GM18951 (cell line): ENCODE results near the gene MED12L.
"Not testable (repeated sequence)": the region's sequence is repeated elsewhere in the genome, so short reads cannot be mapped to it uniquely, and the experiment has no call there.

Experiments used
- POLR2A ChIP-seq: IDR thresholded peaks from 4 replicates; pipeline ENCODE4 v1.6.1; 2011; ENCODE audit warnings: mild to moderate bottlenecking; ENCODE audit not compliant: insufficient read length, insufficient read depth; ENCODE audit errors: extremely low read depth
- in situ Hi-C: fragments of 300-500 bp; cut with MboI; formaldehyde crosslinking; loops from one replicate; pipeline ENCODE4 v1.12.0; 2022; ENCODE audit warnings: low sequenced_read_pairs, mixed read lengths, inconsistent platforms; ENCODE audit not compliant: unreplicated experiment

The MED12L gene

DNA sequence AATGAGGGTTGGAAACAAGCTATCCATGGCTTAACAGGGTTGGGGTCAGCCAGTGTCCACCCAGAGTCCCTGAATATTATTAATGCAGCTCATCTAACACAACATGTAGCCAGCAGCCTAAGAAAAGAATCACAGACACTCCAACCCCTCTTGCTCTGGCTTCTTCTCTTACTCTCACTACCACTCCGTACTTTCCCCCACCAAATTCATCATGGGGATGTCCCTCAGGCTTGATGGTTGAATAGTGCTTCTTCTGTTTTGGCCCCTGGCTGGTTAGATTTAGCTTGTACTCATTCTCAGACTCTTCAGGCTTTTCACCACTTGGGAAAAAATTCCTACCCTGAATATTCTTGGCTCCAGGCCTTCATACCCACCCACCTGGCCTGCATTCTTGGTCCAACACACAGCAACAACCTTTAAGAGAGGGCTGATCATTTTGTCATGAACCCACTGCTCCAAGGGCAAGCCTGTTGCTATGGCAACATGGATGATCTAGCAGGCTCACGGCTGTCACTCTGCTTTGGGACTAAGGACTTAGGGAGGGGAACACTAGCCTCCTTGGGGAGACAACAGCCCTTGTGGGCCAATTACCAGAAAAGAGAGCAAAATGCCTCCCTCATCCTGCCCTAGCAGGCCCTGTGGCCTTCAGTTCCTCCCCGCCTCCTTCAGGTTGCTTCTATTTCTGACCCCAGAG, 9.4 kb upstream of the MED12L start:
- TF ChIP-seq POLR2A, result no peak
- in situ Hi-C loops, result no loop called here

DNA sequence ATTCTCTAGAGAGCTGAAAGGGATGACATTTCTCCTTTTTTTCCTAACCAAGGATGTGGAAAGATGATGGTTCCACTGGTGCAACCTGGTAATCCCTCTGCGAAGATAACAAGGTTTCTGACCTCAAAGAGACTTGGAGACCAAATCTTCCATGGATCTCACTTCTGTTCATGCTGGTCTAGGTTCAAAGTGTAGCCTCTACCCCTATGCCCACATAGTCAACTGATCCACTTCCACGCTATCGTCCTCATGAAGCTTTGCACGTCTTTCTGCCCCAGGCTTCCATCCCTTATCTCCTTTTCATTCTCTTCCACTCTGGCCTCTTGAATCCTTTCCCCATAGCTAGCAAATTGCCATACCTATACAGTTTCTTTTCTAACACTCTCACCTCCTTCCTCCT, 8.8 kb upstream of the MED12L start:
- TF ChIP-seq POLR2A, result no peak
- in situ Hi-C loops, result no loop called here

DNA sequence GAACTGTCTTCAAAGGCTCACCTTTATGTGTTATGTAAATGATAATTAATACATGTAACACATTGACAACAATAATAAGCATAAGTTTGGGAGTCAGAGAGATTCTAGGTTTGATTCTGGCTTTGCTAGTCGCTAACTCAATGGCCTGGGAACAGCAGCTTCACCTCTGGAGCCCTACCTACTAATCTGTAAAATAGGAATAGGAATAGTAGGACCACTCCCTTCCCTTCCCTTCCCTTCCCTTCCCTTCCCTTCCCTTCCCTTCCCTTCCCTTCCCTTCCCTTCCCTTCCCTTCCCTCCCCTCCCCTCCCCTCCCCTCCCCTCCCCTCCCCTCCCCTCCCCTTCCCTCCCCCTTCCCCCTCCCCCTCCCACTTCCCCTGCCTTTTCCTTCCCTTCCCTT, 4.4 kb upstream of the MED12L start:
- in situ Hi-C loops, result not testable (repeated sequence)

DNA sequence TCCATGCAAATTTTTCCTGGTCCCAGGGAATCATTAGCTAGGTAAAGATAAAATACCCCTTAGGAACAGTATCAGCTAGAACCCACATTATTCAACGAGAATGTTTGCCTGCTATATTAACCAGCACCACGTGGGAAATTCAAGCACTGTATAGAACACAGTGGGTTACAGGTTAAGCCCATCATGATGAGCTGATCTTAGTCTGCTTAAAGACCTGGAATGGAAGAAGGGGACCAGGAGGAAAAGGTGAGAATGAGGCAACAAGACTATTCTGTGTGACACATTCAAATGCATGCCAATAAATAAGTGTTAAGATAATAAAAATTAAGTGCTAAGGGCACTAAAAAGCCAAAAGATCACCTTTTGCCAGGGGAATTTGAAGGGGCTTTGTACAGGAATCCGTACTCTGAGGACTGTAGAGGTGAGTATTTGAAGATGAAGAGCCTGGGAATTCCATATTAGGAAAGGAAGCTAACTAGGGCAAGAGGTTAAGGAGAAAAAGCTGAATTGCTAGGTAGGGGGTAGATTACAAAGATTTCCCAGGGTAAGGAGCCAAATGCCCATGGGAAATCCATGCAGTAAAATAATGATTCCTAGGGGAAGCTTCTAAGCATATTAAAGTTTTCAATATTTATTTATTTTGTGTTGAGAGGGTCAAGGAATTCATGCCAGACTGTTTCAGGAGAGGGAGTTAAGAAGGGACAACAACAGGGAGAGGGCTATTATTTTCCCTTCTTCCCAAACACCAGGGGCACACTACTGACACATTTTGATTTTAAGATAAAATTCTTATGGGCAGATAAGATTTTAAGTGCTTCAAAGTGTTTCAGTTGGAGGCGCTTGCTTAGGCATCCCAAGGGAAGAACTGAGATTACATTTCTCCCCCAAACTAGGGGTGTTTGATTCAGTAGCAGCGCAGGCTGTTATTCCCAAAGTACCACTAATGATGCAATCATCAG, 2.3 kb upstream of the MED12L start:
- no peak for TF ChIP-seq POLR2A
- in situ Hi-C loops, result no loop called here

DNA sequence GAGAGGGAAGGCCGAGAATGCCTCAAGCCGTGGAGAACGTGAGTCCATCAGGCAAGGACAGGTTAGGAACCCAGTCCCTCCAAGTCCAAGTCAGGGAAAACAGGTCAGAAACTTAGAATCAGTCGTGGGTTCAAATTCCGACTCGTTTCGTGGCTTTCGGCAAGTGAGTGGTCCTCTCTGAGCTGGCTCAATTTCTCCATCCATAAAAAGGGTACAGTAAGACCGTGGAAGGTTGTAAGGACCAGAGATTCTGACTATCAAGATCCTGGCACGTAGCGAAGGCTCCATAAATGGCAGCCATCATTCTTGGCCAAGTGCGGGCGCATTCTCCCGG, 604 bp upstream of the MED12L start:
- TF ChIP-seq POLR2A, result no peak
- in situ Hi-C loops, result no loop called here

DNA sequence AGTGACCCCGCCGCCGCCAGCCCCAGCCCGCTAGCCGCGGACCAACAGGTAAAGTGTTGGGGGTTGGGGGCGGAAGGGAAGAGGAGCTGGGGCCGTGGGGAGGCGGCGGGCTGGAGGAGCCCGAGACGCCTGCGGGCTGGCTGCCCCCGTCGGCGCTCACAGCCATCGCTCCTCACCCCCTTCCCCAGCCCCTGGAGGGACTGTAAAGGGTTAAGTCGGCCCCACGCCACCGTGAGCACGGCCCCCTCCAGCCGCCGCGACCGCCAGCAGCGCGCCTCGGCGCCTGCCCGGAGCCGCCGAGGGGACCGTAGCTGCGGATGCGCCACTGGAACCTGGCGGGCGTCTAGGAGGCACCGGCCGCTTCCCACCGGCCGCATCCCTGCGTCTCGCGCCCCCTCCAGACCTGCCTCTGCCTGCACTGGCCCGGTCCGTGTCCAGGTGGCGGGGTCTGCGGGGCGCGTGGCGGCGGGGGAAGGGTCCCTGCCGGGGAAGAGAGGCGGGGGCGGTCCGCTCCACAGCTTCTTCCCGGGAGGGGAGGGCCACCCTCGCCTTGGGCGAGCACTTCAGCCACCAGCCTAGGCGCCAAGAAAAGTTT, 522 bp downstream of the MED12L start:
- no peak for TF ChIP-seq POLR2A
- in situ Hi-C loops, result no loop called here

DNA sequence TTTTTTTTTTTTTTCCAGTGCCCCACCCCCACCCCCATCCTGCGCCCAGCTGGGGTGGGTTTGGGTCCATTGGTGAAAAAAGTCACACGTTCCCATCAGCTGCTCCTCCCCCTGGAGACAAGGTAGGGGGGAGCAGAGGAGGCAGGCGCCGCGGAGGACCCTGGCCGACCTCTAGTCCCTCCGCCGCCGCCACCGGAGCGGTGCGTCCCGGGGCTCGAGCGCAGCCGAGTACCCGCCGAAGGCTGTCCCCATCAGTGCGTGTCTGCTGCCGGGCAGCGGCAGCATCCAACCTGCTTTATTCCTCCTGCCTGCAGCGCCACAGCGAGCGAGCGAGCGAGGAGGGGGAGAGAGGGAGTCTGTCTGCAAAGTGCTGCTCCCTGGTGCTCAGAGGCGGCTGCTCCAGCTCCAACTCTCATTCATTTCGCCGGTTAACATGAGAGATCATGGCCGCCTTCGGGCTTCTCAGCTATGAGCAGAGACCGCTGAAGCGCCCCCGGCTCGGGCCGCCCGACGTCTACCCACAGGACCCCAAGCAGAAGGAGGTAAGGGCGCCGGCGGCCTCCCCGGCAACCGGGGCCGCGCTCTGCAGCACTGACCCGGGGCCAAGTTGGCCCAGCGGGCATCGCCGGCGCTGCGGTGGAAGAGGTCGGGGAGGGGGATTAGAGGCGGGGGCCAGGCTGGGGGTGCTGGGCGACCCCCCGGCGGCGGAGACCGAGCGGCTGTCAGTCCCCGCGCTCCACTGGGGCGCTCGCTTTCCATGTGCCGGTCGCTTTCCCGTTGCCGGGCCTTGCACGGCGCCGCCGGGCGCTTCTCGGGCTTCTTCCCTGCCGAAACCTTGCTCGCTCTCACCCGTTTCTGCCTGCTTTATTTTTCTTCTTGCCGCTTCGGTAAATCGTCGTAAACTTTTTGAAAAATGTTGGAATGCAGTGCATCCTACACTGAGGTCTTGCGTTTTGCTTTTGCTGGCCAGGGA, 1.3 kb downstream of the MED12L start:
- in situ Hi-C loops, result no loop called here
- TF ChIP-seq POLR2A, result no peak

DNA sequence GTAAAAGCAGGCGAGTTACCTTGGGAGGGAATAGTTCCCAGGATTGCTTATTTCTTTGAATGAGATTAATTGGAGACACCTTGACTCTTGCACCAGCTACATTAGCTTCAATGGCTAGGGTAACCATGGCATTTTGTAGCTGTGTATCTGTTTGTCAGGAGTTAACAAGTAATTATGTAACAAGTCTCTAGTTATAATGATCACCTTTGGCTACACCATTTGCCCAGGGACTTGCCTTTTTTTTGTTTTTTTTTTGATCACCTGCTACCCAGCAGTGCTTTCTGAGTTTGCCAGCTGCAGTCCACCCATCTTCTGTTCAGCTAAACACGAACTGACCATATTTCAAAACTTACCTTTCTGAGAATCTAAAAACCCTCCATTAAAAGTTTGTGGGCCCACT, 2.2 kb downstream of the MED12L start:
- no peak for TF ChIP-seq POLR2A
- in situ Hi-C loops, result no loop called here

DNA sequence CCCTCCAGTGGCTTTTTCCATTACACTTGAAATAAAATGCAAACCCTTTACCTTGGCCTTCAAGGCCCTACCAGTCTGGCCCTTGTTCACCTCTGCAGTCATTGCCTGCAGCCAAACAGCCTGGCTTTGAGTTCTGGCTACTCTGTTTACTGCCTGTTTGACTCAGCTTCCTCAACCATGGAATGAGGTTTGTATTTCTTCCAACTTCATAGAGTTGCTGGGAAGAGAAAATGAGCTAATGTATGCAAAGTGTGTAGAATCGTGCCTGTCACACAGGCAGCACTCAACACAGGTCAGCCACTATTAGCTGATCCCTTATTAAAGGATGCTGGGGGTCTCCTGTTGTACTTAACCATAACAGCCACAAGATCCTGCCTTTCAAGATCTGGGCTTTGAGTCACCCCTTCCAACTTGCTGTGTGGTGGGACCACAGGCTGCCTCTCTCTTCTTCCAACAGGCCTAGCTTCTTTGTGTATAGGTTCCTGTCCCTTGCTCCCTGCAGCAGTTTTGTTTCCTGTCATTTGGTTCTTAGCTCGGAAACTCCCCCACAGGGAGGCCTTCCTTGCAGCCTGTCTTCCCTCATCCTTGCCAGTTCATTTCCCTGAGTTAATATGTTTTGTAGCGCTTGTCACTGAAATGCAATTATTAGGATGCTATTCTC, 6.4 kb downstream of the MED12L start:
- no peak for TF ChIP-seq POLR2A
- in situ Hi-C loops, result no loop called here

DNA sequence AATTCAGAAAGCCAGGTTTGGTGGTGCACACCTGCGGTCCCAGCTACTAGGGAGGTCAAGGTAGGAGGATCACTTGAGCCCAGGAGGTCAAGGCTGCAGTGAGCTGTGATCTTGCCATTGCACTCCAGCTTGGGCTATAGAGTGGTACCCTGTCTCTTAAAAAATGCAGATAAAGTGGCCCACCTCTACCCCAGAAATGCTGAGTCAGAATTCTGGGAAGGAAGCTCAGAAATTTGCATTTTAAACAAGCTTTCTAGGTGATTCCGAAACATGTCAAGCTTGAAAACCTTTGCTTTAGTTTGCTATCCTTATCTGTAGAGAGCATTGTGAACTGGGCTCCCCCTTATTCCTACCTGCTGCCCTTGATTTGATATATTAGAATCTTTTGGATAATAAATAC, 7.7 kb downstream of the MED12L start:
- in situ Hi-C loops, result no loop called here
- TF ChIP-seq POLR2A, result no peak

DNA sequence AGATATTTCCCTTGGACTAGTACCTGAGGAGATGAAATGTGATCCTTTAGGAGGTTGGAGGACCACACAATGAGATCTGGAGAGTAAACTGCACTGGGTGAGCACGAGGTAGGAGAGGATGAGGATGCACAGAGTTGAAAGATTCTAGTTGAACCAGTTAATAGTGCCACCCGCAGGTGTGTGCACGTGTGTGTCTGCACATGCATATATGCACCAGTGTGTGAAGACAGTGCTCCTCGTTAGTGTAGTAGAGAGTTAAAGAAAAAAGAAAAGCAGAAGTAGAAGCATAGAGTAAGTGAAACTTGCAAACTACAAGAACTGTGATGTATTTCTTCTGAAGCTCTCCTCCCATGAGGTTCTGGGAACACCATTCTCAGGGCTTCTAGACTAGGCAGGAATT, 8.4 kb downstream of the MED12L start:
- in situ Hi-C loops, result no loop called here
- no peak for TF ChIP-seq POLR2A

DNA sequence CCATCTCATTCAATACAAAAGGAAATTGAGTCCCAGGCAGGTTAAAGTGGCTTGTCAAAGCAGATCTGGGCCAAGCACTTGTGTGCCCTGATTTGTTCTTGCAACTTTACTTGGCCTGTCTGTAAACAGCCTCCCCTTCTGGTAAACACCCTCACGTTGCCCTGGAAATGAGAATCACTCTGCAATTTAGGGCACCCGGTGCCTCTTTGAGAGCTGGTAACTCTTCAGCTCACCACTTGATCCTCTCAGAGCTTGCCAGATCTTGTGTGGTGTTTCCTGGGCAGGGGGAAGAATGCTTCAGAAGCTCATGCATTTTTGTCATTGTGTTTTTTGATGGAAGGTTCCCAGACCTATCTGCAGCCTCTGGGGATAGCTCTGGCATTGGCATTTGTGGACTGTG, 11.3 kb downstream of the MED12L start:
- TF ChIP-seq POLR2A, result no peak
- in situ Hi-C loops, result no loop called here
